Measurements from ENCODE around the gene MAP4K5. TPM values are rescaled to one million over a fixed set of nuclear protein-coding genes. Genes with fewer than 3 reads are reported as not detected.

The MAP4K5 gene
- total and polyA plus RNA-seq, 2 of the 4 experiments (the other 2 are of a cell fraction), result 33.1 to 46.1 TPM

GRCh38 chr14:50479041-50479440 lies 53.3 kb downstream of the MAP4K5 start:
- H4K91ac ChIP-seq (ENCODE audit: insufficient read depth, low read depth, low read length), result no peak overlapping the region
- no peak overlapping the region for H3K4me3 ChIP-seq (ENCODE audit: insufficient read depth, low read depth, low read length)
- no peak overlapping the region for H3K4ac ChIP-seq (ENCODE audit: low read depth, low read length)
- H4K20me1 ChIP-seq (ENCODE audit: insufficient read depth, low read length), result no peaks in the 10 kb centered on the region; the same call in 1 of the 2 replicates
- no peak for TF ChIP-seq MXI1 (IDR thresholded peaks at IDR 0.05; ENCODE audit: borderline replicate concordance, low read depth, low read length)
- no peak for TF ChIP-seq USF2 (IDR thresholded peaks at IDR 0.05; ENCODE audit: low read depth, low read length)
- no peak for TF ChIP-seq SMC3 (IDR thresholded peaks at IDR 0.05; ENCODE audit: low read depth, low read length)
- TF ChIP-seq POLR2A (IDR thresholded peaks at IDR 0.05; ENCODE audit: low read depth, low read length), result no peak
- TF ChIP-seq NFE2L2 (IDR thresholded peaks at IDR 0.05; ENCODE audit: low read depth, low read length), result no peak
- no peak for TF ChIP-seq CTCF (conservative IDR thresholded peaks at IDR 0.05; ENCODE audit: low read depth, low read length)
- no peak for TF ChIP-seq CEBPB (IDR thresholded peaks at IDR 0.05; ENCODE audit: low read depth, low read length)
- TF ChIP-seq MAFK (IDR thresholded peaks at IDR 0.05; ENCODE audit: low read depth, low read length), result no peak
- no peak for TF ChIP-seq ELK1 (IDR thresholded peaks at IDR 0.05; ENCODE audit: borderline replicate concordance, low read depth, low read length)
- no peak for TF ChIP-seq MAZ (IDR thresholded peaks at IDR 0.05; ENCODE audit: borderline replicate concordance, low read depth, low read length)
- no peak for TF ChIP-seq BHLHE40 (IDR thresholded peaks at IDR 0.05; ENCODE audit: low read depth, low read length)
- TF ChIP-seq RFX5 (IDR thresholded peaks at IDR 0.05; ENCODE audit: low read depth, low read length), result no peak
- TF ChIP-seq CHD1 (IDR thresholded peaks at IDR 0.05; ENCODE audit: low read depth, low read length), result no peak
- TF ChIP-seq RAD21 (IDR thresholded peaks at IDR 0.05; ENCODE audit: low read length), result no peak
- TF ChIP-seq RCOR1 (IDR thresholded peaks at IDR 0.05; ENCODE audit: insufficient replicate concordance, low read length), result no peak
- ChIA-PET POLR2A (ENCODE audit: unreplicated experiment) (no interaction called here), CTCF (no interaction called here)
- H3K9me3 ChIP-seq (ENCODE audit: control insufficient read depth, insufficient read depth, low read length), result peaks cover 2% of the 10 kb centered on the region
- no peak overlapping the region for H3K18ac ChIP-seq (ENCODE audit: low read depth, low read length)
- intact Hi-C loops (cut with micrococcal nuclease) (no loop called here), in situ Hi-C loops (cut with MboI; ENCODE audit: low sequenced_read_pairs) (no loop called here), dilution Hi-C loops (cut with HindIII; ENCODE audit: low sequenced_read_pairs, unreplicated experiment) (no loop called here)
- no peak overlapping the region for H3K56ac ChIP-seq (ENCODE audit: extremely low read depth, insufficient read depth, low read length)
- H3K27ac ChIP-seq (ENCODE audit: insufficient read depth, low read length), result no peak overlapping the region
- ATAC-seq (ENCODE audit: low read depth), result no peak
- H2BK120ac ChIP-seq (ENCODE audit: low read depth, low read length), result no peak overlapping the region
- H2BK15ac ChIP-seq (ENCODE audit: low read depth, low read length), result no peak overlapping the region
- H3K27me3 ChIP-seq (ENCODE audit: control insufficient read depth, insufficient read depth, low read length), result no peaks in the 10 kb centered on the region
- WGBS, 2 experiments (ENCODE audit: extremely low coverage in 2 of 2, insufficient read length in 1 of 2), result 100% methylated on average over 1 to 2 of the region's 2 CpGs
- no peak overlapping the region for H2AFZ ChIP-seq (replicated peaks; ENCODE audit: low read length, poor library complexity)
- H4K5ac ChIP-seq (ENCODE audit: low read depth, low read length), result no peak overlapping the region
- H2BK5ac ChIP-seq (ENCODE audit: low read depth, low read length, poor library complexity, severe bottlenecking), result no peak overlapping the region
- H2BK20ac ChIP-seq (ENCODE audit: low read depth, low read length), result no peak overlapping the region
- H4K8ac ChIP-seq (ENCODE audit: low read depth in 2 of 2, low read length in 2 of 2), result no peak overlapping the region
- no peak overlapping the region for H3K14ac ChIP-seq (replicated peaks; ENCODE audit: low read depth, low read length)
- H3K4me2 ChIP-seq (ENCODE audit: low read depth, low read length), result no peak overlapping the region
- H3K36me3 ChIP-seq (ENCODE audit: control insufficient read depth, insufficient read depth, low read length), result peaks cover 23% of the 10 kb centered on the region
- no peak overlapping the region for H3K23ac ChIP-seq (ENCODE audit: low read depth, low read length)
- DNase-seq, result no peak
- H2AK5ac ChIP-seq (ENCODE audit: low read depth, low read length), result no peak overlapping the region
- H3K9me1 ChIP-seq (ENCODE audit: insufficient read depth, low read length), result no peaks in the 10 kb centered on the region
- H2AK9ac ChIP-seq (replicated peaks; ENCODE audit: low read depth, low read length, poor library complexity), result no peak overlapping the region
- peaks cover 10 to 26% of the 10 kb centered on the region in 2 experiments; a peak in 3 of 4 replicates for H3K79me1 ChIP-seq (ENCODE audit: low read depth in 1 of 2, low read length in 2 of 2)
- no peaks in the 10 kb centered on the region for H3K4me1 ChIP-seq (ENCODE audit: control insufficient read depth, insufficient read depth, low read length)
- H3K9ac ChIP-seq (ENCODE audit: low read depth, low read length), result no peak overlapping the region
- BruUV-seq (replicated peaks), result no TSS peak

Measured in IMR-90 (cell line).